H9 (cell line): ENCODE results near the gene TNIK. TPM values are rescaled to one million over a fixed set of nuclear protein-coding genes. Genes with fewer than 3 reads are reported as not detected.

Experiments used
- DNase-seq: peaks from one replicate; pipeline ENCODE4 v3.0.0-alpha.2; 2017
- H2AFZ ChIP-seq: one replicate; pipeline ENCODE4 v1.6.1; 2013; ENCODE audit warnings: mild to moderate bottlenecking, low read length, control low read depth, moderate library complexity
- H2AK5ac ChIP-seq: 2 replicates; pipeline ENCODE4 v1.6.1; 2013; ENCODE audit warnings: low read length, control low read depth, mixed read lengths; ENCODE audit not compliant: insufficient read length
- H2BK120ac ChIP-seq: one replicate; pipeline ENCODE4 v1.6.1; 2013; ENCODE audit warnings: low read depth, mild to moderate bottlenecking, low read length, control low read depth, inconsistent platforms; ENCODE audit not compliant: poor library complexity, severe bottlenecking
- H2BK12ac ChIP-seq: 2 replicates; pipeline ENCODE4 v1.6.1; 2013; ENCODE audit warnings: low read length, control low read depth, mixed read lengths, low read depth; ENCODE audit not compliant: insufficient read length
- H2BK15ac ChIP-seq: 2 replicates; pipeline ENCODE4 v1.6.1; 2013; ENCODE audit warnings: low read depth, low read length, control low read depth
- H2BK20ac ChIP-seq: one replicate; pipeline ENCODE4 v1.6.1; 2013; ENCODE audit warnings: low read depth, mild to moderate bottlenecking, low read length, control low read depth, inconsistent platforms; ENCODE audit not compliant: poor library complexity, severe bottlenecking
- H2BK5ac ChIP-seq: 2 replicates; pipeline ENCODE4 v1.6.1; 2013; ENCODE audit warnings: low read length, control low read depth, mixed read lengths; ENCODE audit not compliant: insufficient read length
- H3K14ac ChIP-seq: 2 replicates; pipeline ENCODE4 v1.6.1; 2013; ENCODE audit warnings: low read length, control low read depth; ENCODE audit not compliant: insufficient read depth
- H3K18ac ChIP-seq: 2 replicates; pipeline ENCODE4 v1.6.1; 2013; ENCODE audit warnings: low read depth, mild to moderate bottlenecking, mixed read lengths, low read length, control low read depth; ENCODE audit not compliant: insufficient read length
- H3K23ac ChIP-seq: 2 replicates; pipeline ENCODE4 v1.6.1; 2013; ENCODE audit warnings: low read length, control low read depth, mixed read lengths, low read depth; ENCODE audit not compliant: insufficient read length
- H3K23me2 ChIP-seq: 2 replicates; pipeline ENCODE4 v1.6.1; 2013; ENCODE audit warnings: low read depth, mild to moderate bottlenecking, mixed read lengths, low read length, control low read depth; ENCODE audit not compliant: insufficient read length, poor library complexity, severe bottlenecking
- H3K27ac ChIP-seq: 2 replicates; pipeline ENCODE4 v1.5.1; 2013; ENCODE audit warnings: low read length, control low read depth, mixed read lengths, low read depth; ENCODE audit not compliant: insufficient read length
- H3K27me3 ChIP-seq: 2 replicates; pipeline ENCODE4 v1.6.1; 2013; ENCODE audit warnings: low read length, control low read depth, inconsistent platforms; ENCODE audit not compliant: insufficient read depth
- H3K4ac ChIP-seq: 2 replicates; pipeline ENCODE4 v1.6.1; 2013; ENCODE audit warnings: low read depth, mild to moderate bottlenecking, control low read depth, inconsistent platforms, low read length, moderate library complexity
- H3K4me1 ChIP-seq: 2 replicates; pipeline ENCODE4 v1.6.1; 2013; ENCODE audit warnings: low read length, control low read depth, inconsistent platforms; ENCODE audit not compliant: insufficient read depth
- H3K4me2 ChIP-seq: 2 replicates; pipeline ENCODE4 v1.6.1; 2013; ENCODE audit warnings: low read length, control low read depth, mixed read lengths; ENCODE audit not compliant: insufficient read length, insufficient read depth
- H3K56ac ChIP-seq: 2 replicates; pipeline ENCODE4 v1.6.1; 2013; ENCODE audit warnings: low read depth, mild to moderate bottlenecking, mixed read lengths, low read length, control low read depth; ENCODE audit not compliant: insufficient read length
- H3K79me1 ChIP-seq: 2 replicates; pipeline ENCODE4 v1.6.1; 2013; ENCODE audit warnings: low read depth, mild to moderate bottlenecking, moderate library complexity, low read length, control low read depth, inconsistent platforms; ENCODE audit not compliant: insufficient read depth, poor library complexity, severe bottlenecking
- H3K79me2 ChIP-seq: 2 replicates; pipeline ENCODE4 v1.6.1; 2013; ENCODE audit warnings: low read length, control low read depth, inconsistent platforms; ENCODE audit not compliant: insufficient read depth
- H3K9ac ChIP-seq: 2 replicates; pipeline ENCODE4 v1.6.1; 2013; ENCODE audit warnings: low read length, control low read depth, mixed read lengths; ENCODE audit not compliant: insufficient read length; ENCODE audit errors: extremely low read depth
- H3K9me3 ChIP-seq: one replicate; pipeline ENCODE4 v1.6.1; 2013; ENCODE audit warnings: low read depth, low read length, inconsistent platforms; ENCODE audit not compliant: control insufficient read depth
- H3T11ph ChIP-seq: one replicate; pipeline ENCODE4 v1.6.1; 2013; ENCODE audit warnings: mild to moderate bottlenecking, low read length, control low read depth, inconsistent platforms
- H4K20me1 ChIP-seq: one replicate; pipeline ENCODE4 v1.6.1; 2013; ENCODE audit not compliant: control insufficient read depth, insufficient read length, insufficient read depth
- H4K5ac ChIP-seq: 2 replicates; pipeline ENCODE4 v1.6.1; 2013; ENCODE audit warnings: low read depth, mild to moderate bottlenecking, mixed read lengths, low read length, control low read depth; ENCODE audit not compliant: insufficient read length
- H4K8ac ChIP-seq: replicated peaks from 2 replicates; pipeline ENCODE4 v1.6.1; 2013; ENCODE audit warnings: low read length, control low read depth, mixed read lengths, low read depth; ENCODE audit not compliant: insufficient read length
- H4K91ac ChIP-seq: 2 replicates; pipeline ENCODE4 v1.6.1; 2013; ENCODE audit warnings: low read depth, mild to moderate bottlenecking, moderate library complexity, mixed read lengths, low read length, control low read depth; ENCODE audit not compliant: insufficient read length
- H3K27ac Mint-ChIP-seq, 3 experiments: 2 replicates in 2 of 3; 3 replicates in 1 of 3; pipeline ENCODE4 v1.8.0; 2020 to 2021; ENCODE audit warnings: mixed read lengths in 3 of 3, mild to moderate bottlenecking in 1 of 3, moderate library complexity in 1 of 3
- H3K27me3 Mint-ChIP-seq: 2 replicates; pipeline ENCODE4 v1.8.0; 2021; ENCODE audit warnings: low read depth, mild to moderate bottlenecking, moderate library complexity, mixed read lengths
- H3K36me3 Mint-ChIP-seq, 3 experiments: 2 replicates in 2 of 3; 3 replicates in 1 of 3; pipeline ENCODE4 v1.8.0; 2020 to 2021; ENCODE audit warnings: low read depth in 3 of 3, mixed read lengths in 3 of 3; ENCODE audit not compliant: insufficient read depth in 1 of 3
- H3K4me1 Mint-ChIP-seq, 2 experiments: 2 replicates each; pipeline ENCODE4 v1.8.0; 2020; ENCODE audit warnings: mixed read lengths in 2 of 2
- H3K4me3 Mint-ChIP-seq, 2 experiments: 2 replicates in 1 of 2; 3 replicates in 1 of 2; pipeline ENCODE4 v1.8.0; 2020 to 2021; ENCODE audit warnings: mild to moderate bottlenecking in 2 of 2, mixed read lengths in 2 of 2, moderate library complexity in 1 of 2
- H3K9me3 Mint-ChIP-seq, 2 experiments: 2 replicates in 1 of 2; 3 replicates in 1 of 2; pipeline ENCODE4 v1.8.0; 2020; ENCODE audit warnings: mild to moderate bottlenecking in 2 of 2, mixed read lengths in 2 of 2, moderate library complexity in 1 of 2
- CTCF ChIP-seq: fragments of 200-600 bp; sonication (generic); conservative IDR thresholded peaks from 3 replicates; pipeline ENCODE4 v1.8.0; 2021; ENCODE audit warnings: antibody characterized with exemption, mild to moderate bottlenecking
- WGBS: extraction: QIAGEN DNeasy Blood & Tissue Kit; methylation state at CpG from one replicate; pipeline ENCODE4 v1.1.7; 2013; ENCODE audit warnings: missing lambda C conversion rate, low lambda C conversion rate, mixed read lengths; ENCODE audit not compliant: insufficient read length; ENCODE audit errors: extremely low coverage; 5-methylcytosine and 5-hydroxymethylcytosine counted together
- total RNA-seq: library from RNA; stranded (reverse); gene quantifications from 2 replicates; pipeline ENCODE4 v1.2.1, GENCODE V29; 2021

Gene TNIK
- total RNA-seq, 1 experiment from 2014 or later = 15.9 TPM

- Mint-ChIP-seq H3K27ac (no peak overlapping the region), H3K36me3 (no peaks in the 10 kb centered on the region), H3K9me3 (no peaks in the 10 kb centered on the region), H3K27me3 (no peaks in the 10 kb centered on the region), H3K4me3 (no peak overlapping the region), H3K4me1 (no peaks in the 10 kb centered on the region)
- no peak overlapping the region for H3K9ac ChIP-seq
- no peak overlapping the region for H4K91ac ChIP-seq
- no peak overlapping the region for H3K14ac ChIP-seq
- no peak overlapping the region for H2BK5ac ChIP-seq
- H3K27ac ChIP-seq = no peak overlapping the region
- no peak overlapping the region for H3K56ac ChIP-seq
- H3K79me2 ChIP-seq = 0 out of 2 replicates have a peak, but pooled peaks cover 2% of the 10 kb centered on the region
- no peak overlapping the region for H3K23ac ChIP-seq
- no peak overlapping the region for H2BK20ac ChIP-seq
- H2BK15ac ChIP-seq = no peak overlapping the region
- H3K4me1 ChIP-seq = no peaks in the 10 kb centered on the region; the same call in 1 of the 2 replicates
- H3K9me3 ChIP-seq = no peaks in the 10 kb centered on the region
- no peak for TF ChIP-seq CTCF
- no peak overlapping the region for H3K4ac ChIP-seq
- H2BK120ac ChIP-seq = no peak overlapping the region
- no peaks in the 10 kb centered on the region; the same call in 1 of the 2 replicates for H3K27me3 ChIP-seq
- WGBS = no CpG with 5 or more reads among the region's 4 CpGs
- no peak for DNase-seq
- H3K79me1 ChIP-seq = no peaks in the 10 kb centered on the region
- no peak overlapping the region for H2AFZ ChIP-seq
- no peaks in the 10 kb centered on the region for H3K23me2 ChIP-seq
- no peak overlapping the region for H4K8ac ChIP-seq
- no peak overlapping the region for H3T11ph ChIP-seq
- H4K20me1 ChIP-seq = no peaks in the 10 kb centered on the region
- no peak overlapping the region for H4K5ac ChIP-seq
- H3K4me2 ChIP-seq = no peak overlapping the region
- no peak overlapping the region for H2AK5ac ChIP-seq
- no peak overlapping the region for H2BK12ac ChIP-seq
- H3K18ac ChIP-seq = no peak overlapping the region
Measured at GRCh38 chr3:171248426-171249111, 211.6 kb downstream of the TNIK start.
